Measurements from ENCODE around the gene NCF4. TPM values are rescaled to one million over a fixed set of nuclear protein-coding genes. Genes with fewer than 3 reads are reported as not detected.

NCF4 gene
- total RNA-seq, 1 experiment from 2014 or later, result not detected

DNA sequence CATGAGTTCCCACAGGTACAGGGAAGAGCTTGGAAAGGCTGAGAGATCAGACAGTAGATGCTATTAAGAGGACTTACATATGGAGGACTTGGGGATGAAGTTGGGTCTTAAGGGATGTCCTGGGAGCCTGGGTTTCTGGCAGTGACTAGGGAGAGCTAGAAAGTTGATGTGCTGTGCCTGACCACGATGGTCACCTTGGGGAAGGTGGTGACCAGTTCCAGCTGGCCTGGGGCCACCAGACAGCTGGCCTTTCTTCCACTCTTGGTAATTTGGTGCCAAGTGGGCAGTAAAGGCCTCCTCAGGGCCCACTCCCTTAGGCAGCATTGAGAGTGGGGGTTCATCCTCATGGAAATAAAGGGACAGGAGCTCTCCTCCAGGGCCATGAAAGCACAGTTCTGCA is 38.7 kb downstream of the NCF4 start:
- intact Hi-C loops (cut with micrococcal nuclease; ENCODE audit: unreplicated experiment), result no loop called here
- BruUV-seq (replicated peaks), result no TSS peak
- TF ChIP-seq, protein P1, sequence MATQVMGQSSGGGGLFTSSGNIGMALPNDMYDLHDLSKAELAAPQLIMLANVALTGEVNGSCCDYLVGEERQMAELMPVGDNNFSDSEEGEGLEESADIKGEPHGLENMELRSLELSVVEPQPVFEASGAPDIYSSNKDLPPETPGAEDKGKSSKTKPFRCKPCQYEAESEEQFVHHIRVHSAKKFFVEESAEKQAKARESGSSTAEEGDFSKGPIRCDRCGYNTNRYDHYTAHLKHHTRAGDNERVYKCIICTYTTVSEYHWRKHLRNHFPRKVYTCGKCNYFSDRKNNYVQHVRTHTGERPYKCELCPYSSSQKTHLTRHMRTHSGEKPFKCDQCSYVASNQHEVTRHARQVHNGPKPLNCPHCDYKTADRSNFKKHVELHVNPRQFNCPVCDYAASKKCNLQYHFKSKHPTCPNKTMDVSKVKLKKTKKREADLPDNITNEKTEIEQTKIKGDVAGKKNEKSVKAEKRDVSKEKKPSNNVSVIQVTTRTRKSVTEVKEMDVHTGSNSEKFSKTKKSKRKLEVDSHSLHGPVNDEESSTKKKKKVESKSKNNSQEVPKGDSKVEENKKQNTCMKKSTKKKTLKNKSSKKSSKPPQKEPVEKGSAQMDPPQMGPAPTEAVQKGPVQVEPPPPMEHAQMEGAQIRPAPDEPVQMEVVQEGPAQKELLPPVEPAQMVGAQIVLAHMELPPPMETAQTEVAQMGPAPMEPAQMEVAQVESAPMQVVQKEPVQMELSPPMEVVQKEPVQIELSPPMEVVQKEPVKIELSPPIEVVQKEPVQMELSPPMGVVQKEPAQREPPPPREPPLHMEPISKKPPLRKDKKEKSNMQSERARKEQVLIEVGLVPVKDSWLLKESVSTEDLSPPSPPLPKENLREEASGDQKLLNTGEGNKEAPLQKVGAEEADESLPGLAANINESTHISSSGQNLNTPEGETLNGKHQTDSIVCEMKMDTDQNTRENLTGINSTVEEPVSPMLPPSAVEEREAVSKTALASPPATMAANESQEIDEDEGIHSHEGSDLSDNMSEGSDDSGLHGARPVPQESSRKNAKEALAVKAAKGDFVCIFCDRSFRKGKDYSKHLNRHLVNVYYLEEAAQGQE (IDR thresholded peaks at IDR 0.05; ENCODE audit: insufficient read depth in 1 of 2, low read depth in 2 of 2, low read length in 1 of 2), result no peak
- no peak overlapping the region for H3K4me3 ChIP-seq (ENCODE audit: low read depth in 2 of 2, low read length in 2 of 2)
- no peaks in the 10 kb centered on the region for H3K4me1 ChIP-seq (ENCODE audit: control insufficient read depth, insufficient read depth, low read length)
- ChIA-PET CTCF (no interaction called here), POLR2A (no interaction called here)
- no peak overlapping the region for H3K27ac ChIP-seq (ENCODE audit: low read length)
- H3K9me3 ChIP-seq (ENCODE audit: control insufficient read depth, insufficient read depth, low read depth, low read length), result no peaks in the 10 kb centered on the region
- ATAC-seq (no peak), DNase-seq (ENCODE audit: low read depth, low spot score) (no peak)
- H3K36me3 ChIP-seq (ENCODE audit: control insufficient read depth, insufficient read depth, low read length), result no peaks in the 10 kb centered on the region
- in situ Hi-C loops (cut with HindIII; ENCODE audit: low pct_unique_long_range_greater_than_20kb, low sequenced_read_pairs), result no loop called here
- H3K27me3 ChIP-seq (ENCODE audit: control insufficient read depth, insufficient read depth, low read length), result no peaks in the 10 kb centered on the region

DNA sequence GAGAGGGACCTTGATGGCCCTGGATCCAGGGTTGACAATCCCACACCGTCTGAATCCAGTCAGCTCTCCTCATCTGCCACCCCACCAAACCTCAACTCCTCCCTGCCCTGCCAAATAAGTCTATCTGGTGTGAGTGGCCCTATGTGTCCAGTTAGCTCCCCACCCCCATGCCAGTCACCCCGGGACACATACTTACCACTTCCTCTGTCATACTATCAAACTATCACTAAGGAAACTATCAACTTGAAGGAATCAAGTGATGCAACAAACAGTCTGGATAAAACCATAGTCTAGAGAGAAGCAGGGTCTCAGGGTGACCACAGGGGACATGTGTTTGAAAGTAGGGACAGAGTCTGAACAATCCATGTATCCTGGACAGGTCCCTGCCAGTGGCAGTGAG is 39.4 kb downstream of the NCF4 start:
- H3K27ac ChIP-seq (ENCODE audit: low read length), result no peak overlapping the region
- no TSS peak for BruUV-seq (replicated peaks)
- ATAC-seq (no peak), DNase-seq (ENCODE audit: low read depth, low spot score) (no peak)
- no peaks in the 10 kb centered on the region for H3K36me3 ChIP-seq (ENCODE audit: control insufficient read depth, insufficient read depth, low read length)
- in situ Hi-C loops (cut with HindIII; ENCODE audit: low pct_unique_long_range_greater_than_20kb, low sequenced_read_pairs), result no loop called here
- no peaks in the 10 kb centered on the region for H3K4me1 ChIP-seq (ENCODE audit: control insufficient read depth, insufficient read depth, low read length)
- no peaks in the 10 kb centered on the region for H3K27me3 ChIP-seq (ENCODE audit: control insufficient read depth, insufficient read depth, low read length)
- no peak overlapping the region for H3K4me3 ChIP-seq (ENCODE audit: low read depth in 2 of 2, low read length in 2 of 2)
- POLR2A ChIA-PET, result no interaction called here
- intact Hi-C loops (cut with micrococcal nuclease; ENCODE audit: unreplicated experiment), result no loop called here
- CTCF ChIA-PET, result no interaction called here
- no peaks in the 10 kb centered on the region for H3K9me3 ChIP-seq (ENCODE audit: control insufficient read depth, insufficient read depth, low read depth, low read length)
- TF ChIP-seq SIN3A (IDR thresholded peaks at IDR 0.05; ENCODE audit: borderline replicate concordance, insufficient read depth, low read depth, low read length) (no peak), TCF7L2 (IDR thresholded peaks at IDR 0.05; ENCODE audit: low read depth, low read length) (no peak), POLR2AphosphoS5 (IDR thresholded peaks at IDR 0.05; ENCODE audit: low read depth, low read length) (no peak)
- TF ChIP-seq, protein P1 (IDR thresholded peaks at IDR 0.05; ENCODE audit: insufficient read depth in 1 of 2, low read depth in 2 of 2, low read length in 1 of 2), result no peak
- TF ChIP-seq, protein P2, sequence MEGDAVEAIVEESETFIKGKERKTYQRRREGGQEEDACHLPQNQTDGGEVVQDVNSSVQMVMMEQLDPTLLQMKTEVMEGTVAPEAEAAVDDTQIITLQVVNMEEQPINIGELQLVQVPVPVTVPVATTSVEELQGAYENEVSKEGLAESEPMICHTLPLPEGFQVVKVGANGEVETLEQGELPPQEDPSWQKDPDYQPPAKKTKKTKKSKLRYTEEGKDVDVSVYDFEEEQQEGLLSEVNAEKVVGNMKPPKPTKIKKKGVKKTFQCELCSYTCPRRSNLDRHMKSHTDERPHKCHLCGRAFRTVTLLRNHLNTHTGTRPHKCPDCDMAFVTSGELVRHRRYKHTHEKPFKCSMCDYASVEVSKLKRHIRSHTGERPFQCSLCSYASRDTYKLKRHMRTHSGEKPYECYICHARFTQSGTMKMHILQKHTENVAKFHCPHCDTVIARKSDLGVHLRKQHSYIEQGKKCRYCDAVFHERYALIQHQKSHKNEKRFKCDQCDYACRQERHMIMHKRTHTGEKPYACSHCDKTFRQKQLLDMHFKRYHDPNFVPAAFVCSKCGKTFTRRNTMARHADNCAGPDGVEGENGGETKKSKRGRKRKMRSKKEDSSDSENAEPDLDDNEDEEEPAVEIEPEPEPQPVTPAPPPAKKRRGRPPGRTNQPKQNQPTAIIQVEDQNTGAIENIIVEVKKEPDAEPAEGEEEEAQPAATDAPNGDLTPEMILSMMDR (IDR thresholded peaks at IDR 0.05), result no peak

Measured in Panc1 (cell line).